ENCODE measurements around the gene GSTCD.
A peak's percentile ranks its signal among the peaks of the same experiment; 100 is the strongest.
"Not testable (repeated sequence)": the region's sequence is repeated elsewhere in the genome, so short reads cannot be mapped to it uniquely, and the experiment has no call there.

Gene GSTCD

GRCh38 chr4:105683038-105683437, 25.5 kb upstream of the GSTCD start:
- Histone ChIP-seq H3K4me1 (ENCODE audit: control insufficient read depth in 1 of 2, insufficient read depth in 2 of 2, low read length in 2 of 2) (no peaks in the 10 kb centered on the region), H3K36me3 (ENCODE audit: control insufficient read depth in 1 of 2, insufficient read depth in 2 of 2, low read length in 2 of 2) (peaks cover 21 to 23% of the 10 kb centered on the region in 2 donors), H3K9me3 (ENCODE audit: control insufficient read depth in 1 of 2, low read length in 2 of 2) (no peaks in the 10 kb centered on the region), H3K27ac (ENCODE audit: low read length) (no peak overlapping the region), H3K27me3 (ENCODE audit: low read depth, low read length) (no peaks in the 10 kb centered on the region), H3K4me3 (ENCODE audit: low read depth in 1 of 2, low read length in 2 of 2) (no peak overlapping the region)

GRCh38 chr4:105686571-105686970, 22.0 kb upstream of the GSTCD start:
- H3K27ac ChIP-seq (ENCODE audit: low read length): no peak overlapping the region
- no peaks in the 10 kb centered on the region for H3K4me1 ChIP-seq (ENCODE audit: control insufficient read depth in 1 of 2, insufficient read depth in 2 of 2, low read length in 2 of 2)
- peaks cover 38 to 50% of the 10 kb centered on the region in 2 donors for H3K36me3 ChIP-seq (ENCODE audit: control insufficient read depth in 1 of 2, insufficient read depth in 2 of 2, low read length in 2 of 2)
- H3K4me3 ChIP-seq (ENCODE audit: low read depth in 1 of 2, low read length in 2 of 2): no peak overlapping the region
- H3K9me3 ChIP-seq (ENCODE audit: control insufficient read depth in 1 of 2, low read length in 2 of 2): no peaks in the 10 kb centered on the region
- no peaks in the 10 kb centered on the region for H3K27me3 ChIP-seq (ENCODE audit: low read depth, low read length)

GRCh38 chr4:105694812-105695211, 13.8 kb upstream of the GSTCD start:
- H3K36me3 ChIP-seq (ENCODE audit: control insufficient read depth in 1 of 2, insufficient read depth in 2 of 2, low read length in 2 of 2): peaks cover 42 to 46% of the 10 kb centered on the region in 2 donors
- H3K9me3 ChIP-seq (ENCODE audit: control insufficient read depth in 1 of 2, low read length in 2 of 2); H3K27me3 ChIP-seq (ENCODE audit: low read depth, low read length); H3K27ac ChIP-seq (ENCODE audit: low read length); H3K4me3 ChIP-seq (ENCODE audit: low read depth in 1 of 2, low read length in 2 of 2); H3K4me1 ChIP-seq (ENCODE audit: control insufficient read depth in 1 of 2, insufficient read depth in 2 of 2, low read length in 2 of 2): not testable (repeated sequence)

- H3K4me1 ChIP-seq (ENCODE audit: control insufficient read depth in 1 of 2, insufficient read depth in 2 of 2, low read length in 2 of 2); H3K9me3 ChIP-seq (ENCODE audit: control insufficient read depth in 1 of 2, low read length in 2 of 2); H3K4me3 ChIP-seq (ENCODE audit: low read depth in 1 of 2, low read length in 2 of 2); H3K27ac ChIP-seq (ENCODE audit: low read length); H3K27me3 ChIP-seq (ENCODE audit: low read depth, low read length): not testable (repeated sequence)
- H3K36me3 ChIP-seq (ENCODE audit: control insufficient read depth in 1 of 2, insufficient read depth in 2 of 2, low read length in 2 of 2): peaks cover 36 to 44% of the 10 kb centered on the region in 2 donors
Measured at GRCh38 chr4:105695832-105696231, 12.8 kb upstream of the GSTCD start.

GRCh38 chr4:105698607-105699006, 10.0 kb upstream of the GSTCD start:
- Histone ChIP-seq H3K4me3 (ENCODE audit: low read depth in 1 of 2, low read length in 2 of 2) (no peak overlapping the region), H3K4me1 (ENCODE audit: control insufficient read depth in 1 of 2, insufficient read depth in 2 of 2, low read length in 2 of 2) (no peaks in the 10 kb centered on the region), H3K27me3 (ENCODE audit: low read depth, low read length) (no peaks in the 10 kb centered on the region), H3K9me3 (ENCODE audit: control insufficient read depth in 1 of 2, low read length in 2 of 2) (no peaks in the 10 kb centered on the region), H3K36me3 (ENCODE audit: control insufficient read depth in 1 of 2, insufficient read depth in 2 of 2, low read length in 2 of 2) (peaks cover 19 to 33% of the 10 kb centered on the region in 2 donors), H3K27ac (ENCODE audit: low read length) (no peak overlapping the region)

GRCh38 chr4:105707782-105708180, 803 bp upstream of the GSTCD start:
- Histone ChIP-seq H3K27me3 (ENCODE audit: low read depth, low read length) (no peaks in the 10 kb centered on the region), H3K4me1 (ENCODE audit: control insufficient read depth in 1 of 2, insufficient read depth in 2 of 2, low read length in 2 of 2) (peaks cover 9 to 26% of the 10 kb centered on the region in 2 donors), H3K9me3 (ENCODE audit: control insufficient read depth in 1 of 2, low read length in 2 of 2) (no peaks in the 10 kb centered on the region), H3K4me3 (ENCODE audit: low read depth in 1 of 2, low read length in 2 of 2) (peak overlapping the region; percentile 77 to 93), H3K27ac (ENCODE audit: low read length) (peak overlapping the region; percentile 95), H3K36me3 (ENCODE audit: control insufficient read depth in 1 of 2, insufficient read depth in 2 of 2, low read length in 2 of 2) (peaks cover 0 to 8% of the 10 kb centered on the region in 2 donors)

GRCh38 chr4:105709081-105709450, 482 bp downstream of the GSTCD start:
- no peaks in the 10 kb centered on the region for H3K9me3 ChIP-seq (ENCODE audit: control insufficient read depth in 1 of 2, low read length in 2 of 2)
- peaks cover 9 to 26% of the 10 kb centered on the region in 2 donors for H3K4me1 ChIP-seq (ENCODE audit: control insufficient read depth in 1 of 2, insufficient read depth in 2 of 2, low read length in 2 of 2)
- peak overlapping the region; percentile 77 to 93 for H3K4me3 ChIP-seq (ENCODE audit: low read depth in 1 of 2, low read length in 2 of 2)
- H3K27me3 ChIP-seq (ENCODE audit: low read depth, low read length): no peaks in the 10 kb centered on the region
- H3K27ac ChIP-seq (ENCODE audit: low read length): peak overlapping the region; percentile 95
- no peaks in the 10 kb centered on the region for H3K36me3 ChIP-seq (ENCODE audit: control insufficient read depth in 1 of 2, insufficient read depth in 2 of 2, low read length in 2 of 2)

GRCh38 chr4:105710012-105710600, 1.5 kb downstream of the GSTCD start:
- Histone ChIP-seq H3K36me3 (ENCODE audit: control insufficient read depth in 1 of 2, insufficient read depth in 2 of 2, low read length in 2 of 2) (no peaks in the 10 kb centered on the region), H3K27me3 (ENCODE audit: low read depth, low read length) (no peaks in the 10 kb centered on the region), H3K9me3 (ENCODE audit: control insufficient read depth in 1 of 2, low read length in 2 of 2) (no peaks in the 10 kb centered on the region), H3K27ac (ENCODE audit: low read length) (no peak overlapping the region), H3K4me1 (ENCODE audit: control insufficient read depth in 1 of 2, insufficient read depth in 2 of 2, low read length in 2 of 2) (peaks cover 9 to 26% of the 10 kb centered on the region in 2 donors), H3K4me3 (ENCODE audit: low read depth in 1 of 2, low read length in 2 of 2) (no peak overlapping the region)

GRCh38 chr4:105710678-105711077, 2.1 kb downstream of the GSTCD start:
- Histone ChIP-seq H3K27me3 (ENCODE audit: low read depth, low read length) (no peaks in the 10 kb centered on the region), H3K4me3 (ENCODE audit: low read depth in 1 of 2, low read length in 2 of 2) (no peak overlapping the region), H3K4me1 (ENCODE audit: control insufficient read depth in 1 of 2, insufficient read depth in 2 of 2, low read length in 2 of 2) (peaks cover 9 to 27% of the 10 kb centered on the region in 2 donors), H3K27ac (ENCODE audit: low read length) (no peak overlapping the region), H3K9me3 (ENCODE audit: control insufficient read depth in 1 of 2, low read length in 2 of 2) (no peaks in the 10 kb centered on the region), H3K36me3 (ENCODE audit: control insufficient read depth in 1 of 2, insufficient read depth in 2 of 2, low read length in 2 of 2) (no peaks in the 10 kb centered on the region)

GRCh38 chr4:105712766-105713165, 4.2 kb downstream of the GSTCD start:
- Histone ChIP-seq H3K4me3 (ENCODE audit: low read depth in 1 of 2, low read length in 2 of 2) (no peak overlapping the region), H3K27me3 (ENCODE audit: low read depth, low read length) (no peaks in the 10 kb centered on the region), H3K9me3 (ENCODE audit: control insufficient read depth in 1 of 2, low read length in 2 of 2) (no peaks in the 10 kb centered on the region), H3K36me3 (ENCODE audit: control insufficient read depth in 1 of 2, insufficient read depth in 2 of 2, low read length in 2 of 2) (no peaks in the 10 kb centered on the region), H3K27ac (ENCODE audit: low read length) (no peak overlapping the region), H3K4me1 (ENCODE audit: control insufficient read depth in 1 of 2, insufficient read depth in 2 of 2, low read length in 2 of 2) (peaks cover under 1 to 15% of the 10 kb centered on the region in 2 donors)

GRCh38 chr4:105714071-105714521, 5.5 kb downstream of the GSTCD start:
- no peaks in the 10 kb centered on the region for H3K27me3 ChIP-seq (ENCODE audit: low read depth, low read length)
- H3K27ac ChIP-seq (ENCODE audit: low read length): no peak overlapping the region
- H3K36me3 ChIP-seq (ENCODE audit: control insufficient read depth in 1 of 2, insufficient read depth in 2 of 2, low read length in 2 of 2): no peaks in the 10 kb centered on the region
- no peak overlapping the region for H3K4me3 ChIP-seq (ENCODE audit: low read depth in 1 of 2, low read length in 2 of 2)
- H3K9me3 ChIP-seq (ENCODE audit: control insufficient read depth in 1 of 2, low read length in 2 of 2): no peaks in the 10 kb centered on the region
- peaks cover 0 to 12% of the 10 kb centered on the region in 2 donors for H3K4me1 ChIP-seq (ENCODE audit: control insufficient read depth in 1 of 2, insufficient read depth in 2 of 2, low read length in 2 of 2)

- peaks cover 0 to 4% of the 10 kb centered on the region in 2 donors for H3K4me1 ChIP-seq (ENCODE audit: control insufficient read depth in 1 of 2, insufficient read depth in 2 of 2, low read length in 2 of 2)
- no peak overlapping the region for H3K4me3 ChIP-seq (ENCODE audit: low read depth in 1 of 2, low read length in 2 of 2)
- H3K27ac ChIP-seq (ENCODE audit: low read length): no peak overlapping the region
Measured at GRCh38 chr4:105714932-105715331, 6.3 kb downstream of the GSTCD start.

More at GRCh38 chr4:105714932-105715331, 6.3 kb downstream of the GSTCD start:
- Histone ChIP-seq H3K9me3 (ENCODE audit: control insufficient read depth in 1 of 2, low read length in 2 of 2) (no peaks in the 10 kb centered on the region), H3K27me3 (ENCODE audit: low read depth, low read length) (no peaks in the 10 kb centered on the region), H3K36me3 (ENCODE audit: control insufficient read depth in 1 of 2, insufficient read depth in 2 of 2, low read length in 2 of 2) (no peaks in the 10 kb centered on the region)
